ENCODE results near the gene BSN.

Gene BSN

GRCh38 chr3:49657208-49657915 is 103.1 kb downstream of the BSN start:
- TF ChIP-seq CEBPB (IDR thresholded peaks at IDR 0.05) (no peak), RAD21 (IDR thresholded peaks at IDR 0.05; ENCODE audit: low read depth) (no peak), EGR1 (IDR thresholded peaks at IDR 0.05) (no peak), REST (IDR thresholded peaks at IDR 0.05; ENCODE audit: low read depth) (no peak), CREB1 (IDR thresholded peaks at IDR 0.05; ENCODE audit: low read depth) (no peak), TEAD4 (IDR thresholded peaks at IDR 0.05) (no peak), USF1 (IDR thresholded peaks at IDR 0.05) (no peak), EP300 (IDR thresholded peaks at IDR 0.05; ENCODE audit: borderline replicate concordance) (no peak), NFIC (IDR thresholded peaks at IDR 0.05) (no peak), TCF12 (IDR thresholded peaks at IDR 0.05; ENCODE audit: low read depth) (no peak), MAX (IDR thresholded peaks at IDR 0.05) (no peak), YY1 (IDR thresholded peaks at IDR 0.05; ENCODE audit: low read depth) (no peak), FOXM1 (IDR thresholded peaks at IDR 0.05; ENCODE audit: borderline replicate concordance, low read depth) (no peak)

- TF ChIP-seq RAD21 (IDR thresholded peaks at IDR 0.05; ENCODE audit: low read depth) (no peak), EGR1 (IDR thresholded peaks at IDR 0.05) (no peak), TCF12 (IDR thresholded peaks at IDR 0.05; ENCODE audit: low read depth) (no peak), YY1 (IDR thresholded peaks at IDR 0.05; ENCODE audit: low read depth) (no peak), TEAD4 (IDR thresholded peaks at IDR 0.05) (no peak), REST (IDR thresholded peaks at IDR 0.05; ENCODE audit: low read depth) (no peak), CREB1 (IDR thresholded peaks at IDR 0.05; ENCODE audit: low read depth) (no peak), MAX (IDR thresholded peaks at IDR 0.05) (no peak), FOXM1 (IDR thresholded peaks at IDR 0.05; ENCODE audit: borderline replicate concordance, low read depth) (no peak), EP300 (IDR thresholded peaks at IDR 0.05; ENCODE audit: borderline replicate concordance) (no peak), CEBPB (IDR thresholded peaks at IDR 0.05) (no peak), ZBTB7A (IDR thresholded peaks at IDR 0.05; ENCODE audit: low read depth) (no peak), TAF1 (IDR thresholded peaks at IDR 0.05; ENCODE audit: low read depth) (no peak), NFIC (IDR thresholded peaks at IDR 0.05) (no peak), USF1 (IDR thresholded peaks at IDR 0.05) (no peak)
Observed at GRCh38 chr3:49658711-49659110, 104.4 kb downstream of the BSN start.

GRCh38 chr3:49659756-49660155 is 105.5 kb downstream of the BSN start:
- TF ChIP-seq TAF1 (IDR thresholded peaks at IDR 0.05; ENCODE audit: low read depth) (no peak), FOXM1 (IDR thresholded peaks at IDR 0.05; ENCODE audit: borderline replicate concordance, low read depth) (no peak), MAX (IDR thresholded peaks at IDR 0.05) (no peak), EGR1 (IDR thresholded peaks at IDR 0.05) (no peak), NFIC (IDR thresholded peaks at IDR 0.05) (no peak), CEBPB (IDR thresholded peaks at IDR 0.05) (no peak), CREB1 (IDR thresholded peaks at IDR 0.05; ENCODE audit: low read depth) (no peak), ZBTB7A (IDR thresholded peaks at IDR 0.05; ENCODE audit: low read depth) (no peak), EP300 (IDR thresholded peaks at IDR 0.05; ENCODE audit: borderline replicate concordance) (no peak), TEAD4 (IDR thresholded peaks at IDR 0.05) (no peak), REST (IDR thresholded peaks at IDR 0.05; ENCODE audit: low read depth) (no peak), YY1 (IDR thresholded peaks at IDR 0.05; ENCODE audit: low read depth) (no peak)

GRCh38 chr3:49661281-49661680 is 107.0 kb downstream of the BSN start:
- TF ChIP-seq USF1 (IDR thresholded peaks at IDR 0.05): no peak
- no peak for TF ChIP-seq ZBTB7A (IDR thresholded peaks at IDR 0.05; ENCODE audit: low read depth)
- no peak for TF ChIP-seq CEBPB (IDR thresholded peaks at IDR 0.05)
- TF ChIP-seq MAX (IDR thresholded peaks at IDR 0.05): no peak
- TF ChIP-seq RAD21 (IDR thresholded peaks at IDR 0.05; ENCODE audit: low read depth): no peak
- no peak for TF ChIP-seq TAF1 (IDR thresholded peaks at IDR 0.05; ENCODE audit: low read depth)
- TF ChIP-seq TEAD4 (IDR thresholded peaks at IDR 0.05): no peak
- no peak for TF ChIP-seq EGR1 (IDR thresholded peaks at IDR 0.05)
- TF ChIP-seq EP300 (IDR thresholded peaks at IDR 0.05; ENCODE audit: borderline replicate concordance): no peak
- TF ChIP-seq TCF12 (IDR thresholded peaks at IDR 0.05; ENCODE audit: low read depth): no peak
- no peak for TF ChIP-seq REST (IDR thresholded peaks at IDR 0.05; ENCODE audit: low read depth)
- TF ChIP-seq NFIC (IDR thresholded peaks at IDR 0.05): no peak
- TF ChIP-seq YY1 (IDR thresholded peaks at IDR 0.05; ENCODE audit: low read depth): no peak
- TF ChIP-seq FOXM1 (IDR thresholded peaks at IDR 0.05; ENCODE audit: borderline replicate concordance, low read depth): no peak
